NCI-H748 (cell line): ENCODE data around the gene ISYNA1.
A peak's percentile ranks its signal among the peaks of the same experiment; 100 is the strongest.

Experiments
- DNase-seq: peaks from one replicate; lab custom pipeline; 2025; ENCODE audit not compliant: unreplicated experiment; lab: John Stamatoyannopoulos, UW

Gene ISYNA1

DNA sequence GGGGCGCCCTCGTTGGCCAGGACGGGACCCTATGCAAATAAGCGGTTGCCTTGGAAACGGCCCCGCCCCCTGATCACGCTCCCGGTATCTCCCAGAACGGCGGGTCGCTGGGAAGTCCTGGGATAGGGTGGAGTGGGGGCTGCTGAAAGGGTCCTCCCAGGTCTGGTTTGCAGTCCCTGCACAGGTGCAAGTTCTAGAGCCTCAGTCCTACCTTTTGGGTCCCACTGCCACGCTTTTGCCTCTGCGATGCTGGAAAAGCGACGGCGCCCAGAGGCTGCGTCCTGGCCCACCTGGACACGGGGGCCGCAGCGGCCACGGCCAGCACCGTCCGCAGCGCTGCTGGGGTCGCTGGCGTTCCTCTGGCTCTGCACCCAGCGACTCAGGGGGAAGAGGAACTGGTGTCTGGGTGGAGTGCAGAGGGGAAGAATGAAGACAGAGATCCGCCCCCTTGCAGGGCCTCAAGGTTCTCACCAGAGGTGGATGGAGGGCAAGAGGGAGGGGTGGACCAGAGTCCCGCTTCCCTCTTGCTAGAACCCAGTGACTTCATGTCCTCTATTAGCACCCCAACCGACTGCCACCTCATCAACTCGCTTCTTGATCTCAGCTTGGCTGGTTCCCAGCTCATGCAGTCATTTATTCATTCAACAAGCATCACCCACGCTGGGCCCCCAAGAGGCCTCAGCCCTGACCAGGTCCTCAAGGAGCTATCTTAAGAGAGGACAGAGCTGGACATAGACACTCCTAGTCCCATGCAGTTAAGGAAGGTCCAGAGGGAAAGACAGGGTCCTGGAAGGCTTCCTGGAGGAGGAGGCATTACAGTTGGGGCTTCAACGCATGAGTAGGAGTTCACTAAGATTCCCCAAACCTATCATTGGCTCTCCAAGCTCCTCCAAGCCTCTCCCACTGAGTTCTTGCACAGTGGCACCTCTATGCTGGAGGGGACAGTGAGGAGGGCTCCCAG lies 40.4 kb downstream of the ISYNA1 start, which contains the start of gene LRRC25:
Gene LRRC25, minus strand, starts transcription at position 381 of the 961 bp plus-strand sequence. CDS start 659 bp downstream, outside the sequence.
- no peak for DNase-seq

GRCh38 chr19:18396471-18397241 lies 41.3 kb downstream of the ISYNA1 start:
- DNase-seq, result no peak

GRCh38 chr19:18393836-18394235 lies 44.1 kb downstream of the ISYNA1 start:
- DNase-seq, result no peak

GRCh38 chr19:18392926-18393325 lies 45.0 kb downstream of the ISYNA1 start:
- no peak for DNase-seq

- no peak for DNase-seq
Observed at GRCh38 chr19:18392417-18392816, 45.5 kb downstream of the ISYNA1 start.

DNA sequence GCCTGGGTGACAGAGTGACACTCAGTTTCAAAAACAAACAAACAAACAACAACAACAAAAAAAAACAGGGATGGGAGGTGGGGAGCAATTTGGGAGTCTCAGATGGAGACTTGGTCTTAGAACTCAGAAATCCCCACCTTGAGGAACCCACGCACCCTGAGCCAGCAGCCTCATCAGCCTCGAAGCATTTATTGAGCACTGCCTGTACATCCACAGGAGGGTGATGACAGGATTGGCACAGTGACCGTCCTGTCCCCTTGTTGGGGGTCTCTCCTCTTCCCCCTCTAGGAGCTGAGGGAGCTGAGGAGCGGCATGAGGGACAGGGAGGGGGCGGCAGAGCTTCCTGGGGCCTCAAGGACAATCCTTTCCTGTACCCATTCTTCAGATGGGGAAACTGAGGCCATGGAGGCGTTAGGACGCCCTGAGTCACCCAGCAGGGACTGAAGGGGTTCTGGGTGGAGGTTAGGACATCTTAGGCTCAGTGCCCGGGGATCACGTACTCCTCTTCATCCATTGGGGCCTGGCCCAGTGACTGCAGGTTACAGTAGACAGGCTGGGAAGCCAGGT lies 46.3 kb downstream of the ISYNA1 start:
- DNase-seq, result no peak

DNA sequence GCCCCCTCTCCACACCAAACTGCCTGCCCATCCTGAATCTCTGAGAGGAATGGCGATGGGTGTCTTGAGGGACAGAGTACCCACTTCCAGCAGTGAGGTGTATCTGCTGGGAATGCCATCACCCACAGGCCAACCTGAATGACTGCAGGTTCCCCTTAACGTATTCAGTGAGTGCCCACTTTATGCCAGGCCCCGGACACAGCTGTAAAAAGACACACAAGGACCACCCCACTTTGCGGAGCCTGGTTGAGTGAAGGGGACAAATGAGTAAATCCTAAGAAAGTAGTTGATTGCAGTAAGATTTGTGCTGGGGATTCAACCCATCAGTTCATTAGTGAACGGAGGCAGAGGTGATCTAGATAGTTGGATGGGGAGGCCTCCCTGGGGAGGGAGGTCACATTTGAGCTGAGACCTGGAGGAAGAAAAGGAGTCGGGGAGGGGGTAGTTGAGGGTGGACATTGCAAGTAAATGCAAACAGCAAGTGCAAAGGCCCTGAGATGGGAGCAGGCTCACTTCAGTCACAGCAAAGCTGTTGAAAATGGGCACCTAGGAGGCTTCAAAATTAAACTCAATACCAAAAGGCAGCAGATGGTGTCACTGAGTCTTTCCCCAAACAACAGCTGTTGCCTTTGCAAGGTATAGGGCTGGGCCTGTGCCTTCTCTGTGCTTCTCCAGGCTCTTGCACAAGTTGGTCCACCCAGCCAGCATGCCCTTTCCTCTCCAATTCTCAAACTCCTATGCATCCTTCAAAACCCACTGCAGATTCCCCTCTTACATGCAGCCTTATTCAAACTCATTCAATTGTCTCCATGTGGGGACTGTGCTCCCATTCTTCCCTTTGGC lies 47.6 kb downstream of the ISYNA1 start:
- no peak for DNase-seq

GRCh38 chr19:18389726-18390064 lies 48.2 kb downstream of the ISYNA1 start:
- no peak for DNase-seq

DNA sequence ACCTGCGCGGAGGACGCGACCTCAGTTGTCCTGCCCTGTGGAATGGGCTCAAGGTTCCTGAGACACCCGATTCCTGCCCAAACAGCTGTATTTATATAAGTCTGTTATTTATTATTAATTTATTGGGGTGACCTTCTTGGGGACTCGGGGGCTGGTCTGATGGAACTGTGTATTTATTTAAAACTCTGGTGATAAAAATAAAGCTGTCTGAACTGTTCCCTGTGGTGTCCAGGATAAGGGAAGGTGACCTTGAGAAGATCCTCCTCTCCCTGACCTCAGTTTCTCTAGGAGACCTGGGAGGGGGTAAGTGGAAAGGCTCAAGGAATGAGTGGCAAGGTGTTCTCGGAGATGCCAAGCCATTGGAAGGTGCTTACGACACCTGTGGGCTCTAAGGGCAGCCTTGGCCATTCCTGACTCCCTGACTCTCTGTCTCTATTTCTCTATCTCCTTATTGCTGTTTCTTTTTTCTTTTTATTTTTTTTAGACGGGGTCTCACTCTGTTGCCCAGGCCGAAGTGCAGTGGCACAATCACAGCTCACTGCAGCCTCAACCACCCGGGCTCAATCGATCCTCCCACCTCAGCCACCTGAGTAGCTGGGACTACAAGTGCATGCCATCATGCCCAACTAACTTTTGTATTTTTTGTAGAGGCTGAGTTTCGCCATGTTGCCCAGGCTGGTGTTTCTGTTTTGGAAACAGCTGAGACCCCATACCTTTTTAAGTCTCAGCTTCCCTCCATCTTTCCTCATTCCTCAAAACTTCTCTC lies 48.8 kb downstream of the ISYNA1 start:
- no peak for DNase-seq

DNA sequence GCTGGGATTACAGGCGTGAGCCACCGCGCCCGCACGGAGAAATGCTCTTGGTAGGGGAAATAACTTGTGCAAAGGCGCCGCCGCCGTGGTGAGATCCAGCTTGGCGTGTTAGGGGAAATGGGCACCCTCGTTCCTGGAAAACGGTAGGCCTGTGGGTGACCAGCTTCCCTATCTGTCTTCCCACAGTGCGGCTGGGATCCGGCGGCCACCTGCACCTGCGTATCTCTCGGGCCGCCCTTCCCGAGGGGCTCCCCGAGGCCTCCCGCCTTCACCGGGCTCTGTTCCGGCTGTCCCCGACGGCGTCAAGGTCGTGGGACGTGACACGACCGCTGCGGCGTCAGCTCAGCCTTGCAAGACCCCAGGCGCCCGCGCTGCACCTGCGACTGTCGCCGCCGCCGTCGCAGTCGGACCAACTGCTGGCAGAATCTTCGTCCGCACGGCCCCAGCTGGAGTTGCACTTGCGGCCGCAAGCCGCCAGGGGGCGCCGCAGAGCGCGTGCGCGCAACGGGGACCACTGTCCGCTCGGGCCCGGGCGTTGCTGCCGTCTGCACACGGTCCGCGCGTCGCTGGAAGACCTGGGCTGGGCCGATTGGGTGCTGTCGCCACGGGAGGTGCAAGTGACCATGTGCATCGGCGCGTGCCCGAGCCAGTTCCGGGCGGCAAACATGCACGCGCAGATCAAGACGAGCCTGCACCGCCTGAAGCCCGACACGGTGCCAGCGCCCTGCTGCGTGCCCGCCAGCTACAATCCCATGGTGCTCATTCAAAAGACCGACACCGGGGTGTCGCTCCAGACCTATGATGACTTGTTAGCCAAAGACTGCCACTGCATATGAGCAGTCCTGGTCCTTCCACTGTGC lies 49.6 kb downstream of the ISYNA1 start:
- peak; percentile 63 for DNase-seq

DNA sequence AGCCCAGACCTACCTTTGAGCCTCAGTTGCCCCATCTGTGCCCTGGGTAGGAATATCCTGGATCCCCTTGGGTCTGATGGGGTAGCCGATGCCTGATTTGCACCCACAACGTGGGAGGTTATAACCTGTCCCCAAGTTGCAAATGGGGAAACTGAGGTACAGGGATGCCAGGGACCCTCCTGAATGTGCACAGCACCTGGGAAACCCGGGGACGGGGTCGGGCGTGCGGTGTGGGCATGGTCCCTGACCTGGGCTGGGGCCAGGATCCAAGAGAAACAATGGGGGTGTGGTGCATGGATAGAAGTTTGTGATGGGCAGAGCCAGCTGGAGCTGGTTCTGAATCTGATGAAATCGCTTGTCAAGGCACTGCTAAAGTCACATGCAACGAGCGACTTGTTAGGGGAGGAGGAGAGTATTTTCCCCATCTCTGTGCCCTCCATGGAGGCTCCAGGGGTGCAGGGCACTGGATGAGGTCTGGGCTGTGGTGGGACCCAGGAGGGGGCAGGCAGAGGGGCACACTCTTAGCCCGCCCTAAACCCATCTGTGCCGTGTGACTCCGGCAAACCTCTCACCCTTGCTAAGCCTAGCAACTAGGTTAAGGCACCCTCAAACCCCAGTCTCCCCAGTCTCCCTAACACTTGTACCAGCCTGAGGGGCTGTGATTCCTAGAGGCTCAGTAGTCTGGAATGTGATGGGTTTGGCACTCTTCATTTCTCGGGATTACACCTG lies 51.2 kb downstream of the ISYNA1 start:
- no peak for DNase-seq

DNA sequence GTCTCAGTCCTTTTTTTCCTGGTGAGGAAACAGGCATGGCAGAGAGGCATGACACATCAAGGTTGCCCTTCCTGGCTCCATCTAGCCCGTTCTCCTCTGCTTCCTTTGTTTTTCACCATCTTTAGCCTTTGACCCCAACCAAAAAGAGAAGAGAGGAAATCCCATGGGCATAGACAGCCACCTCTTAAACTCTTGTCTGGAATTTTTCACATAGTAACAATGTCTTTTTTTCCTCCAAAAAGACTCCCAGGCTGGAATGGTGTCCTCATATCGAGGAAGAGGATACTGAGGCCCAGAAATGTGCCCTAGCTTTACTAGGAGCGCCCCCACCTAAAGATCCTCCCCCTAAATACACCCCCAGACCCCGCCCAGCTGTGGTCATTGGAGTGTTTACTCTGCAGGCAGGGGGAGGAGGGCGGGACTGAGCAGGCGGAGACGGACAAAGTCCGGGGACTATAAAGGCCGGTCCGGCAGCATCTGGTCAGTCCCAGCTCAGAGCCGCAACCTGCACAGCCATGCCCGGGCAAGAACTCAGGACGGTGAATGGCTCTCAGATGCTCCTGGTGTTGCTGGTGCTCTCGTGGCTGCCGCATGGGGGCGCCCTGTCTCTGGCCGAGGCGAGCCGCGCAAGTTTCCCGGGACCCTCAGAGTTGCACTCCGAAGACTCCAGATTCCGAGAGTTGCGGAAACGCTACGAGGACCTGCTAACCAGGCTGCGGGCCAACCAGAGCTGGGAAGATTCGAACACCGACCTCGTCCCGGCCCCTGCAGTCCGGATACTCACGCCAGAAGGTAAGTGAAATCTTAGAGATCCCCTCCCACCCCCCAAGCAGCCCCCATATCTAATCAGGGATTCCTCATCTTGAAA lies 52.0 kb downstream of the ISYNA1 start, which contains the start of gene GDF15:
Gene GDF15, plus strand, starts transcription at position 484 of the 868 bp plus-strand sequence. Its CDS starts 32 bp downstream, at position 516.
- peak; percentile 47 for DNase-seq

- no peak for DNase-seq
Observed at GRCh38 chr19:18385359-18385674, 52.6 kb downstream of the ISYNA1 start.

DNA sequence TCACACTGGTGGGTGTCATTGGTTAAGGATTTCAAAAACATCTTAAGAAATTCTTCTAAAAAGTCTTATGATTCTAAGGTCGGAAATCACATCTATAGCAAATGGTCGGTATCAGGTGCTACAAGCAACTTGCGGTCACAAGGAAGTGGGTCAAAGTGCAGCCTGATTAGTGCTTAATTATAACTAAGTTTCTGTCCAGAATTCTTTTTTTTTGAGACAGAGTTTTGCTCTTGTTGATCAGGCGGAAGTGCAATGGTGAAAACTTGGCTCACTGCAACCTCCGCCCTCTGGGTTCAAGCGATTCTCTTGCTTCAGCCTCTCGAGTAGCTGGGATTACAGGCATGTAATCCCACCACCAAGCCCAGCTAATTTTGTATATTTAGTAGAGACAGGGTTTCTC lies 53.2 kb downstream of the ISYNA1 start:
- DNase-seq, result no peak
